ENCODE results near the gene SOX18. TPM values are rescaled to one million over a fixed set of nuclear protein-coding genes. Genes with fewer than 3 reads are reported as not detected.
A peak's percentile ranks its signal among the peaks of the same experiment; 100 is the strongest.

The SOX18 gene
- total and polyA plus RNA-seq, 7 donors = 0.69 to 11.9 (median 3.0) TPM

DNA sequence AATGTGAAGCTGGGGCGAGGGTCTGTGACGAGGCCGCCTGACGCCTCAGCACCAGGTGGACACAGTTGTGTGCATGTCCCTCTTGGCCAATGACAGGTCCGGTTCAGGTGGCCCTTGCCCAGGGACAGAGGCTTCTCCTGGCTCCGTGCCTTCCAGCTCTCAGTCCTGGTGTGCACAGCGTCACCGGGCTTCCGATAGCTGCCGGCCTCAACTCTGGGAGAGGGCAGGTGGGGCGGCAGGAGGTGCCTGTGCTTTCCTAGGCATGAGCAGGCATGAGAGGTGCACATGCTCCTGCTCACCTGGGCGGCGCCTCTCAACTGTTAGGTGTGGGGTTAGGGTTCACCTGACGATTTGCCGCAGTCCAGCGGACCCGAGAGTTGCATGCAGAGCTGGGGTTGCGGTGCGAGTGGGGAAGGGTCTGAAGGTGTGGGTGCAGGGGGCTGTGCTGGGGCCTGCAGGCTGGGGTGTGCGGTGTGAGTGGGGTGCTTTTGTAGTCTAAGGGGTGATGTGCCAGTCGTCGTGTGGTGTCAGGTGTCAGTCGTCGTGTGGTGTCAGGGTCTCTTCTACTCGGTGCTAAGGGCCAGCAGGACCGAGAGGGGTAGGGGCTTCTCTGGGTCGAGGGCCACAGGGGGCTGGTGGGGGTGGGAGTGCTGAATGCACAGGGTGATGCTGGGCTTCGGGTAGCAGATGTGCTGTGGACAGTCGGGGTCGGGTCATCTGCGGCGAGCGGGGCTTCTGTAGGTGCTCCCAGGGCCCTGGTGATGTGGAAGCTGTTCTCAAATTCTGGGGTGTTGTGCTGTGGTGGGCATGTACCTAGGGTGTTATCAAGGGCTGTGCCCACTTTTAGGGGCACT is 3.8 kb upstream of the SOX18 start:
- no peak for DNase-seq
- Histone ChIP-seq H3K27me3 (peaks cover 27 to 79% (median 71%) of the 10 kb centered on the region in 3 donors), H3K4me3 (no peak overlapping the region), H3K9me3 (no peaks in the 10 kb centered on the region), H3K36me3 (no peaks in the 10 kb centered on the region), H3K4me1 (peaks cover 0 to 18% (median 17%) of the 10 kb centered on the region in 4 donors), H3K27ac (peak overlapping the region in 3 of 4 donors; percentile 22 to 70 (median 36))
- TF ChIP-seq EP300 (IDR thresholded peaks at IDR 0.05) (no peak), POLR2A (IDR thresholded peaks at IDR 0.05) (no peak), POLR2AphosphoS5 (IDR thresholded peaks at IDR 0.05) (no peak)
- TF ChIP-seq, protein P1, sequence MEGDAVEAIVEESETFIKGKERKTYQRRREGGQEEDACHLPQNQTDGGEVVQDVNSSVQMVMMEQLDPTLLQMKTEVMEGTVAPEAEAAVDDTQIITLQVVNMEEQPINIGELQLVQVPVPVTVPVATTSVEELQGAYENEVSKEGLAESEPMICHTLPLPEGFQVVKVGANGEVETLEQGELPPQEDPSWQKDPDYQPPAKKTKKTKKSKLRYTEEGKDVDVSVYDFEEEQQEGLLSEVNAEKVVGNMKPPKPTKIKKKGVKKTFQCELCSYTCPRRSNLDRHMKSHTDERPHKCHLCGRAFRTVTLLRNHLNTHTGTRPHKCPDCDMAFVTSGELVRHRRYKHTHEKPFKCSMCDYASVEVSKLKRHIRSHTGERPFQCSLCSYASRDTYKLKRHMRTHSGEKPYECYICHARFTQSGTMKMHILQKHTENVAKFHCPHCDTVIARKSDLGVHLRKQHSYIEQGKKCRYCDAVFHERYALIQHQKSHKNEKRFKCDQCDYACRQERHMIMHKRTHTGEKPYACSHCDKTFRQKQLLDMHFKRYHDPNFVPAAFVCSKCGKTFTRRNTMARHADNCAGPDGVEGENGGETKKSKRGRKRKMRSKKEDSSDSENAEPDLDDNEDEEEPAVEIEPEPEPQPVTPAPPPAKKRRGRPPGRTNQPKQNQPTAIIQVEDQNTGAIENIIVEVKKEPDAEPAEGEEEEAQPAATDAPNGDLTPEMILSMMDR (IDR thresholded peaks at IDR 0.05) = no peak
- intact Hi-C loops (cut with DNase I) = no loop called here
- WGBS, 2 donors = 77 to 85% methylated on average over 33 of the region's 33 CpGs

DNA sequence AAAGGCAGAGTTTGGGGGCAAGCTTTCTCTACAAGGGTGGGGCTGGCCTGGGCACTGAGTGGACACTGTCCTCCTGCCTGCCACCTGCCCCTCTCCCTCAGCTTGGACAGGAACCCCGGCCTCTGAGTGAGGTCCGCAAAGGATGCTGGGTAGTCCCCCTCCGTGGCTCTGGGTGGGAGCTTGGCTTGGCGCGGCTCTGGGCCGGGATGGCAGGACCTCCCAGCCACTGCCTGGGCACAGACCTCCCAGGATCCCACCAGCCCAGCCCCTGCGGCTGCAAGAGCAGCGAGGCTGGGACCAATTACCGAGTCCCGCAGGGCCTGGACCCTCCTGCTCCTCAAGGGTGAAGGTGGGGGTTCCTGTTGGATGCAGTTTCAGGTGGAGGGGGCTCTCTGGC is 2.9 kb upstream of the SOX18 start:
- H3K27ac ChIP-seq = peak overlapping the region; percentile 36 to 70 (median 48)
- no peak for DNase-seq
- TF ChIP-seq EP300 (IDR thresholded peaks at IDR 0.05) (no peak), POLR2A (IDR thresholded peaks at IDR 0.05) (no peak), POLR2AphosphoS5 (IDR thresholded peaks at IDR 0.05) (no peak)
- TF ChIP-seq, protein P1 (IDR thresholded peaks at IDR 0.05) = no peak
- intact Hi-C loops (cut with DNase I) = no loop called here
- H3K4me1 ChIP-seq = peaks cover 0 to 21% (median 16%) of the 10 kb centered on the region in 4 donors
- H3K4me3 ChIP-seq = no peak overlapping the region
- peaks cover 36 to 88% (median 78%) of the 10 kb centered on the region in 3 donors for H3K27me3 ChIP-seq
- H3K9me3 ChIP-seq = no peaks in the 10 kb centered on the region
- H3K36me3 ChIP-seq = no peaks in the 10 kb centered on the region
- 83 to 86% methylated on average over 10 of the region's 10 CpGs for WGBS, 2 donors

DNA sequence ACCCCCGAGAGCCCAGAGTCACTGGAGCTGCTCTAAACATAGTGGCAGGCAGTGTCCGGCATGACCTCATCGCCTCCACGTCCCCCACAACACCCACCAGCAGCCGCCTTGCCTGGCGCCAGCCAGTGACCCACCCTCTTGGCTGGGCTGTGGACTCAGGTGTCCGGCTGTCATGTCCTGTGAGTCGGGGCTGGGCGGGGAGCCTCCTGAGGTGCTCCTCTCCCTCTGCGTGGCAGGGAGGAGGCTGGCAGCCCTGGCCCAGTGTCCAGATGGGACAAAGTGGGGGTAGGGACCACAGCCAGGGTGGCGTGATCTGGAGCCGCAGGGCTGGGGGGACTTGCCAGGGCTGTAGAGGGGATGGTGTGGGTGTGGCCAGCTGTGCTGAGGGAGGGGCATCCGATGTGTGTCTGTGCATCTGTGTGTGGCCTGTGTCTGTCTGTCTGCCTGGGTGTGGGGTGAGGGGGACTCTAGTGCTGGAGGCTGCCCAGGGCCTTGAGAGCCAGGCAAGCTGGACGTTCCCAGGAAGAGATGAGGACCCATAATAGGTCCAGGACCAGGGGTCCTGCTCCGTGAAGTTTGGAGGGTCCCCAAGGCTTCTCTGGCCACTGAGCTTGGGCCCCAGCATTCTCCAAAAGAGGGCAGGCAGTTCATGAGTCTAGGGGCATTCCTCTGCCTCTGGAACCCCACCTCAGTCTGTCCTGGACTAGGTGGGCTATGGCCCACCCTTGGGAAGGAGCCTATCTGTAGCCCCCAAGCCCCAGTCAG is 2.3 kb upstream of the SOX18 start:
- H3K27ac ChIP-seq = peak overlapping the region; percentile 47 to 70 (median 60)
- peak in 2 of 4 donors; percentile 18 to 55 for TF ChIP-seq POLR2AphosphoS5 (IDR thresholded peaks at IDR 0.05)
- TF ChIP-seq, protein P1 (IDR thresholded peaks at IDR 0.05) = no peak
- H3K36me3 ChIP-seq = no peaks in the 10 kb centered on the region
- H3K4me1 ChIP-seq = peaks cover 0 to 21% (median 16%) of the 10 kb centered on the region in 4 donors
- no peak overlapping the region for H3K4me3 ChIP-seq
- WGBS, 2 donors = 58 to 83% methylated on average over 15 of the region's 15 CpGs
- DNase-seq = no peak
- H3K27me3 ChIP-seq = peaks cover 41 to 94% (median 84%) of the 10 kb centered on the region in 3 donors
- H3K9me3 ChIP-seq = no peaks in the 10 kb centered on the region
- intact Hi-C loops (cut with DNase I) = no loop called here

DNA sequence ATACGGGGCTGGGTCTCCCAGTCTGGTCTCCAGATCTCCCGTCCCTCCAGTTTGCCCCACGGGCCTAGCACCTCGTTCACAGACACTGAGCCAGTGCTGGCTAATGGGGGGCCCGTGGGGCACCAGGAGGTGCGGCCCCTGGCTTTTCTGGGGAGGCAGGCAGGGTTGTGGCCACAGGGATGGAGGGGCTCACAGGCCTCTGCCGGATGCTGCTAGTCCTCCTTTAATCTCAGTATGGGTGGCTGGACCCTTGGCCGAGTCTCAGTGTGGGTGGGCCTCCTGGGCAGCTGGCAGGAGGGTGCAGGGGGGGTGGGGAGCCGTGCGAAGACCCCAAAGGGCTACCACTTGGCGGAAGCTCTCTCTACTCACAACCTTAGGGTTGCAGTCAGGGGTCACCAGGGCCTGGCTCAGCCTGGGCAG is 1.6 kb upstream of the SOX18 start:
- Histone ChIP-seq H3K27me3 (peaks cover 41 to 96% (median 83%) of the 10 kb centered on the region in 3 donors), H3K4me1 (peaks cover 0 to 21% (median 16%) of the 10 kb centered on the region in 4 donors), H3K9me3 (no peaks in the 10 kb centered on the region), H3K27ac (peak overlapping the region; percentile 44 to 68 (median 53)), H3K36me3 (no peaks in the 10 kb centered on the region), H3K4me3 (no peak overlapping the region)
- TF ChIP-seq POLR2A (IDR thresholded peaks at IDR 0.05) (no peak), EP300 (IDR thresholded peaks at IDR 0.05) (no peak), POLR2AphosphoS5 (IDR thresholded peaks at IDR 0.05) (no peak)
- TF ChIP-seq, protein P1 (IDR thresholded peaks at IDR 0.05) = no peak
- 73 to 82% methylated on average over 11 of the region's 11 CpGs for WGBS, 2 donors
- DNase-seq = no peak
- intact Hi-C loops (cut with DNase I) = no loop called here

All from sigmoid colon (tissue), 7 donors.